Liver (tissue), 3 donors: Measurements from ENCODE around the gene CNIH3.

Experiments
- EGR1 ChIP-seq, 2 donors: IDR thresholded peaks; 2 replicates each; pipeline ENCODE4 v1.6.1; 2016 to 2018; ENCODE audit warnings: antibody characterized with exemption in 2 of 2, low read depth in 2 of 2
- MAX ChIP-seq: IDR thresholded peaks from 2 replicates; pipeline ENCODE4 v1.6.1; 2016; ENCODE audit warnings: antibody characterized with exemption
- SP1 ChIP-seq: IDR thresholded peaks from 2 replicates; pipeline ENCODE4 v1.6.1; 2018; ENCODE audit warnings: antibody characterized with exemption, mild to moderate bottlenecking
- TF ChIP-seq, protein P1 (sequence below): fragments of 150-350 bp; IDR thresholded peaks from 2 replicates; pipeline ENCODE4 v1.5.1; 2017; ENCODE audit warnings: improper control_type of control experiment, low read depth, low read length; ENCODE audit not compliant: missing input control
- donor health status: healthy.
- donor health status: healthy.

- no peak for TF ChIP-seq MAX
- TF ChIP-seq, protein P1, sequence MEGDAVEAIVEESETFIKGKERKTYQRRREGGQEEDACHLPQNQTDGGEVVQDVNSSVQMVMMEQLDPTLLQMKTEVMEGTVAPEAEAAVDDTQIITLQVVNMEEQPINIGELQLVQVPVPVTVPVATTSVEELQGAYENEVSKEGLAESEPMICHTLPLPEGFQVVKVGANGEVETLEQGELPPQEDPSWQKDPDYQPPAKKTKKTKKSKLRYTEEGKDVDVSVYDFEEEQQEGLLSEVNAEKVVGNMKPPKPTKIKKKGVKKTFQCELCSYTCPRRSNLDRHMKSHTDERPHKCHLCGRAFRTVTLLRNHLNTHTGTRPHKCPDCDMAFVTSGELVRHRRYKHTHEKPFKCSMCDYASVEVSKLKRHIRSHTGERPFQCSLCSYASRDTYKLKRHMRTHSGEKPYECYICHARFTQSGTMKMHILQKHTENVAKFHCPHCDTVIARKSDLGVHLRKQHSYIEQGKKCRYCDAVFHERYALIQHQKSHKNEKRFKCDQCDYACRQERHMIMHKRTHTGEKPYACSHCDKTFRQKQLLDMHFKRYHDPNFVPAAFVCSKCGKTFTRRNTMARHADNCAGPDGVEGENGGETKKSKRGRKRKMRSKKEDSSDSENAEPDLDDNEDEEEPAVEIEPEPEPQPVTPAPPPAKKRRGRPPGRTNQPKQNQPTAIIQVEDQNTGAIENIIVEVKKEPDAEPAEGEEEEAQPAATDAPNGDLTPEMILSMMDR: no peak
- no peak for TF ChIP-seq EGR1 (IDR thresholded peaks at IDR 0.05; ENCODE audit: low read depth in 2 of 2)
- no peak for TF ChIP-seq SP1
Measured at GRCh38 chr1:224623310-224623714, 7.2 kb downstream of the CNIH3 start.
